HG03159 (cell line): ENCODE measurements around the gene FHOD3.
"Not testable (repeated sequence)": the region's sequence is repeated elsewhere in the genome, so short reads cannot be mapped to it uniquely, and the experiment has no call there.

Experiments used
- ATAC-seq: cut with Tn5 transposase; IDR thresholded peaks from one replicate; pipeline ENCODE4 v1.9.1; 2021; ENCODE audit warnings: mild to moderate bottlenecking, moderate library complexity; ENCODE audit not compliant: unreplicated experiment

The FHOD3 gene

DNA sequence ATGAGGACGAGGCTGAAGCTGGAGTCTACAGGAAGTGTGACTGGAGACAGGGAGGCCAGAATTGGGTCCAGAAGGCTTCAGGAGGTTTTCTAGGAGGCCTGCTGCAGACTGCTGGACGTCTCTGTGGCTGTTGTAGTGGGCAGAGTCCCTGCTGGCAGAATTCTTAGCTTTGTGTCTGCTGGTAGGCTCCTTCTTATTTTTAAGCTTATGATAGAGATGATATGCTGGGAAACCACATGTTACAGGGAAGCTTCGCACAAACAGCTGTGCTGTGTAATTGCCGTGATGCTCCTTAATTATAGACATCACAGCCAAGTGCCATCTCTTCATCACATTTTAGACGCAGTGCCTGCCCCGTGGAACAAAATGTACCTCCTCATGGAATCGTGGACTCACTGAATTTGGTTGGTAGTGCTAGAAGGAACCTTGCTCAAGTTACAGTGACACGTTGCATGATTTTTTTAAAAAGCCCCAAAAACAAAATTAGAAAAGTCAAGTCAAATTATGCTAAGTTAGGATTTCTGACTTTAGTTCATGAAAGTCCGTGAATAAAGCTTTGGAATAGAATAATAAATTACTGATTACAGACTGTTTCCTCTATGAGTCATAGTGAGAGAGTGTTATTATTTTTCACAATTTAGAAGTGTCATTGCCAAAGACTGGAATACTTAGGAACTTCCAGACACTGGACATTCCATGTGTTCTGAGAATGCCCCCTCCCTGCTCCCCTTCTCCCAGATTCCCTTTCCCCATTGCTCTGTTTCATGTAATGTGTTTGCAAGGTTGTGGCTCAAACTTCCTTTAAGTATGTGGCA, 144.1 kb downstream of the FHOD3 start:
- no peak for ATAC-seq

- ATAC-seq, result no peak
These were observed 145.2 kb downstream of the FHOD3 start for GRCh38 chr18:36442717-36443116.

GRCh38 chr18:36446059-36446458, 148.5 kb downstream of the FHOD3 start:
- no peak for ATAC-seq

DNA sequence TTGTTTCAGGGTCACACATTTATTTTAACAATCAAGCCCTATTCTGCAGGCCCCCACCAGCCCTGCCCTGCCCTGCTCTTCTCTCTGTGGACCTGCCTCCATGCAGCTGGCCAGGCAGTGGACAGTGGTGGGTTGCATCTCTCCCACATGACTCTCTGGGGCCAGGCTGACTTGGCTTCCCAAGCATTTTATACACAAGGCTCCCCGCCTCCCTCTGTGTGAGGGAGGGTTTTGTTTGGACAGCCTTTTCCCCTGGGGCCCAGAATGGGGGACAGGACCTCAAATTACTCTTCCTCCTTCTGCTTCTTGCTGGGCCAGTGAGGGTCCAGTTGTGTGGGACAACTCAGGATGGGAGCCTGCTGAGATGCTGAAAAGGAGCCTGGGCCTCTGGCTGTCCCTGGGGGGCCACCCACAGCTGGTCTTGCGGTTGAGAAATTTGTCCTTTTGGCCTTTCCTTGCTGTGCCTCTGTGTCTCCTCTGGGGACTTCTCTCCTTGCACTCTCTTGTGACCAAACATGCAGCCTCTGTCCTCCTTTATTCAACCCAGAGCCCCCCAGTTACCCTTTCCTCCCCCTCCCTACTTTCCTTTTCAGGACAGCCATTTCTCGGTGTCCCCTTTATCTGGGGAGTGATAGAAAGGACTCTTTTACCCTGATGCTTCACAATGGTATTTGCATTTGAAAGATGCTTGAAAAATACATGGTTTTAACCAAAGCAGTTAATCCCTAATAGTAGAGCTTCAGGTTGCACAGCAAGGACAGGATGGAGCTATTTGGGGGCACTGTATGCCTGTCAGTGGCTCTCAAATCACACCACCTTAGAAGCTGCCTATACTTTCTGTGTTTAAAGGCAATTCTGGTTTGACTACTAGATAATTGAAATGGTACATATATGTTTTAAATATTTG, 151.1 kb downstream of the FHOD3 start:
- no peak for ATAC-seq

DNA sequence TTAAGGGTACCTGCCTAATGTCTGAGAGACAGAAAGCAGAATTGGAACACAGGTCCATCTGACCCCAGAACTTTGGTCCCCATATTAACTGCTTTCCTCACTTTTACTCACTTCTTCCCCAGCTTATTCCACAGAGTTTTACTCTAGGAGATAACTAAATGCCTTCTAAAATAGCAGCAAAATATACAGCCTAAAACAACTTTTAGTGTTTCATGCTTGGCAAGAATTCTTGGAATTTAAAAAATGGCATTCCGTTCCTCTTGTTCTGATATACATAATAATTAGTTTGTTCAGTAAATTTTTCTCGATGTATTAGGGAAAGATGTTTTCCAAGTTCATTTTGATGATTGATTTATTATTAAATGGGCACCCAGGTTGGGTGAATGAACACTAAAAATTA, 151.9 kb downstream of the FHOD3 start:
- ATAC-seq, result no peak

- ATAC-seq, result no peak
These were observed 152.8 kb downstream of the FHOD3 start for GRCh38 chr18:36450264-36450663.

DNA sequence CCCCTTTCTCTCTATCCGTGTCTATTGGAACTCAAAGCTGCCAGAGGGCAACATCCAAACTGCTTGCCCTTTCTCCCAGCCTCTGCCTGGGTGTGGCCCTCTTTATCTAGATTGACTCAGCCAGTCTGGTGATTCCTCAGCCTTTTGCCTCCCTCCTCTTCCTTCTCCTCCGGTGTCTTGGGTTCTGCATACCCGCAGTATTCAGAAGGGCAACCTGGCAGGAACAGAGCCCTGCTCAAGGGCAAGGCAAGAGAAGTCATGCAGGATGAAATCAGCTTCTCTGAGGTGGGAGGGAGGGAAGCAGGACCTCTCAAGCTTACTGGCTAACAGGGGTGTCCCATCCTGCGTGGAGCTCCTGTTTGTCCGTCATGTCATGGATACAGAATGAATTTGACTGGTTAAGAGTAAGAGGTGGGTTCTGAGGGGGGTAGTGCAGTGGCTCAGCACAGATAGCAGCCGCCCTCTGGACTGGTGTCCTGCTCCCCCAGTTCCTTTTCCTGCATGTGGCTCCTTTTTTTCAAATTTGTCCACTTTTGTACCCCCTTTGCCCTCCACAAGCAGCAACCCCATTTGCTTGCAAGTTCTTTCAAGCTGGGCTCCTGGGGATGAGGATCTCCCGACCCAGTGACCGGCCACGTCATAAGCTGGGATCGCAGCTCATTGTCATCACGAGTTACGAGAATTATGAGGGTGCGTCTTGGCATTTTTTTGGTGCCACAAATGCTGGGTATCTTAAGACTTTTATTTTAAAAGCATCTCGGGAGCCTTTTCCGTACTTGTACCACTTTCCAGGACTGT, 154.1 kb downstream of the FHOD3 start:
- ATAC-seq, result no peak

DNA sequence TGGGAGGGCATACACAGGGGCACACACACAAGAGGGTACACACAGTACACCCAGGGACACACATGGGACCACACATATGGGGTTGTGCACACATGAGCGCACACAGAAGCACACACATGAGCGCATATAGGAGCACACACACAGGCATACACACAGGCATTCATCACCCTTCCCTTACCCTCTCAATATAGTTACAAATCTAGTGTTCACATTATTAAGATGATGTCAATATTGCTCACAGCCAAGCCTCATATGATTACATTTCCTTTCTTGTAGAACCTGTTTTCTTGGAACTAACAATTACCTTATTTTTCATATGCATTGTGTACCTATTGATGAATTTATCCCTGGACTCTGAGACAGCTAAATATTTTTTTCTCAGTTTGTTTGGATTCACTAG, 156.7 kb downstream of the FHOD3 start:
- ATAC-seq, result no peak

DNA sequence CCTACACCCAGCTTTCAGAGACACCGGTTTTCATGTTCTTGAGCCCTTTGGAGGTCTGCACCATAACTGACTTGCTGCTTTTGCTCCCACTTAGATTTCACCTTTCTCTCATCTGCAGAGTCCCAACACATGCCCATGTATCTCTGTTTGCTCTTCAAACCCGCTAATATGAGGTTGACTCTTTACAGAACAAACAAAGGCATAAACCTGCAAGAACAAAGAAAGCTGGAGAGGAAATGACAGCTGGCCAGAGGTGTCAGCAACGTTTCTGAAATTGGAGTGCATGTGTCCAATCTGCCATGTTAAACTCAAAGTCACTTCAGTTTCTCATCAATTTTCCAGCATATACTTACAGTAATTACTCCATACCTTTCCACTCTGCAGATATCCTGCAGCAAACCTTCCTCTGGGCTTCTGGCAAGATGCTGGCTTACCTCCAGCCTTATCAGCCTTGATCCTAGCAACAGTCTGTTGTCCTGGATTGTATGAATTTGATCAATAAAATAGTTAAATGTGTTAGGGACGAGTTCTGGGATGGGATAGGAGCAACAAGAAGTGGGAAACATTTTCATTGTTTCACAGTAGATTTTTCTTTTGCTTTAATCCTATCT, 157.4 kb downstream of the FHOD3 start:
- no peak for ATAC-seq

GRCh38 chr18:36455931-36456330, 158.4 kb downstream of the FHOD3 start:
- no peak for ATAC-seq

DNA sequence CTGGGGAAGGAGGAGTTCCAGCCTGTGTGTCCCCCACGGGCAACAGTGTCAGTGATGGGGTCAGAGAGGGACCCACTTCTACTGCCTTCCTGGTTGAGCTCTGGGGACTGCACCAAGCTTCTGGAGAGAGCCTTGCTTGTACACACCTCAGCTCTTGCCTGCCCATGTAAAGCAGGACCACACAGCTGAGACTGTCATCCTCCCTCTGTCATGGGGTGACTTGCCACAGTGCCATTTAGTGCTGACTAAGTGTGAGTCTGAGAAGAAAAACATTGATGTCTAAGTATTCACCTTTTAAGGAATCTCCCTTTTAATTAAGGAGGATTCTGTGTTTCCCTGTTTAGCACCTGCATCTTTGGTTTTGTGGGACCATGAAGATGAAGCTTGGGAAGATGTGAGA, 159.1 kb downstream of the FHOD3 start:
- ATAC-seq, result no peak

GRCh38 chr18:36457683-36458082, 160.2 kb downstream of the FHOD3 start:
- ATAC-seq, result no peak

- ATAC-seq, result no peak
These were observed 160.8 kb downstream of the FHOD3 start for GRCh38 chr18:36458306-36458705.

DNA sequence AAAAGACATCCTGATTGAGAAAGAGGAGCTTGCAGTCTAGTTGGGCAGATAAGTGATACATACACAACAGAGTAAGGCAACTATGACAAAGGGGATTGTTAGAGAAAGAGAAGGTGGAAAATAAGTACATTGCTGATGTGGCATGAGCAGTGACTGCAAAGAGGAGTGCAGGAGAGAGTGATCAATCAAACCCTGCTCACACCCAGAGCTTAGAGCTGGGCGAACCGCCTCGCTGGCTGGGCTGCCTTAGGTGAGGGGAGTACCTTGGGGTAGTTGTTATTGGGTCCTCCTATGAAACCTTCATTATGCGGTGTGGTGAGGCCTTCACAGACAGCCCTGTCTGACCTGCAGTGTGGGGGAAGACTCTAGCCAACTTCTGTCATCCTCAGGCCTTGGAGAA, 161.7 kb downstream of the FHOD3 start:
- no peak for ATAC-seq

- ATAC-seq, result no peak
These were observed 162.3 kb downstream of the FHOD3 start for GRCh38 chr18:36459786-36460185.

- no peak for ATAC-seq
These were observed 162.9 kb downstream of the FHOD3 start for GRCh38 chr18:36460324-36460850.

- no peak for ATAC-seq
These were observed 163.3 kb downstream of the FHOD3 start for GRCh38 chr18:36460854-36461253.

GRCh38 chr18:36461551-36461987, 164.1 kb downstream of the FHOD3 start:
- ATAC-seq, result no peak

DNA sequence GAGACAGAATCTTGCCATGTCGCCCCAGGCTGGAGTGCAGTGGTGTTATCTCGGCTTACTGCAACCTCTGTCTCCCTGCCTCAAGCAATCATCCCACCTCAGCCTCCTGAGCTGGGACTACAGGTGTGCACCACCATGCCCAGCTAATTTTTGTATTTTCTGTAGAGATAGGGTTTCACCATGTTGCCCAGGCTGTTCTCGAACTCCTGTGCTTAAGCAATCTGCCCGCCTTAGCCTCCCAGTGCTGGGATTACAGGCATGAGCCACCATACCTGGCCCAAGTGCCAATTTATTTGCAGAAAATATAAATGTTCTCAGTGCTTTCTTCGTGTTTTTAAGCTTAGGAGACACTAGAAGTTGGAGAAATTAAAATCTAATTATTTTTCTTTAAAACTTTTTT, 166.0 kb downstream of the FHOD3 start:
- ATAC-seq, result not testable (repeated sequence)

DNA sequence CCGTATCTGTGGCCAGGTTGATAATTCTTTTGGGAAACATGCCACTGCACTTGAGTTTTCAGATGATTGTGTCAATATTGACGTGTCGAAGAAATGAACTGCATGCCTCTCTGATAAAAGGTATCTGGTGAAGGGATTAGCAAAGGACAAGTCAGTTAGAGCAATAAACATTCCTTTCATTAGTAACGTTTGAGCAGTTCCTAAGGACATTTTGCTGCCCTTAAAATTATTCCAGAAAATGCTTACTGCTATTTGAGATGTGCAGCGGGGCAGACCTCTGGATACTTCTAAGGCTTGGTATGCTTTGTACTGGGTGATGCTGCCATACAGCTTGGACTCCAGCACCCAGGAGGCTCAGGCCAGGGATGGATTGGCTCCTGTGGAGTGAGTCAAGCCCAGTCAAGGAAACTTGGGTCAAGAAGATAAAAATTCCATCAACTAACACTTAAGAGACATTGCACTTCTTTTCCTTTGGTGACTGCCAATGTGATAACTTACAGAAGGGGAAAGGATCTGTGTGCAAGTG, 166.7 kb downstream of the FHOD3 start:
- ATAC-seq, result no peak
